GM08714 (cell line): ENCODE data around the gene GRID1.

Experiments used
- H3K4me3 ChIP-seq: fragments of 200-500 bp; sonication (Bioruptor generic); 2 replicates; pipeline ENCODE4 v1.5.1; 2014; ENCODE audit warnings: mild to moderate bottlenecking, low read length, inconsistent platforms
- ZNF274 ChIP-seq: IDR thresholded peaks from 2 replicates; pipeline ENCODE4 v1.6.1; 2012; ENCODE audit warnings: mild to moderate bottlenecking, low read depth, low read length

GRID1 gene

GRCh38 chr10:86319676-86320075, 46.9 kb downstream of the GRID1 start:
- no peak overlapping the region for H3K4me3 ChIP-seq

GRCh38 chr10:86317949-86318725, 48.5 kb downstream of the GRID1 start:
- no peak overlapping the region for H3K4me3 ChIP-seq
- no peak for TF ChIP-seq ZNF274

More at GRCh38 chr10:86319676-86320075, 46.9 kb downstream of the GRID1 start:
- no peak for TF ChIP-seq ZNF274

GRCh38 chr10:86316990-86317389, 49.6 kb downstream of the GRID1 start:
- no peak for TF ChIP-seq ZNF274
- H3K4me3 ChIP-seq: no peak overlapping the region

GRCh38 chr10:86316274-86316835, 50.2 kb downstream of the GRID1 start:
- no peak overlapping the region for H3K4me3 ChIP-seq
- no peak for TF ChIP-seq ZNF274

DNA sequence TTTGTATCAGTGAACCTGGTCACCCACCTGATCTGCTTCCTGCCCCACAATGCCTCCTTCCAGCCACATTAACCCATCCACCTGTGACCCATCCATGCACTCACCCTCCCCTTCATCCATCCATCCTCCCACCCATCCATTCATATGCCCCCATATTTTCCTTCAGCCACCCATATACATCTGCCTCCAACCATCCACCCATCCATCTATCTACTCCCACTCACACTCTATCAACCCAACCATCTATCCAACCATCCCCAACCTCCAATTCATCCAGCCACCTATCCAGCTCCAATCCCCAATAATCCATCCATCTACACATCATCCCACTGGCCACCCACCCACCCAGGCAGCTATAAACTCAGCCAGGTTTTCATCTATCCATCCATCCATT, 51.0 kb downstream of the GRID1 start:
- no peak for TF ChIP-seq ZNF274
- H3K4me3 ChIP-seq: no peak overlapping the region

- no peak overlapping the region for H3K4me3 ChIP-seq
- no peak for TF ChIP-seq ZNF274
These were observed 51.7 kb downstream of the GRID1 start for GRCh38 chr10:86314616-86315548.

- no peak overlapping the region for H3K4me3 ChIP-seq
- no peak for TF ChIP-seq ZNF274
These were observed 53.0 kb downstream of the GRID1 start for GRCh38 chr10:86313621-86314041.

DNA sequence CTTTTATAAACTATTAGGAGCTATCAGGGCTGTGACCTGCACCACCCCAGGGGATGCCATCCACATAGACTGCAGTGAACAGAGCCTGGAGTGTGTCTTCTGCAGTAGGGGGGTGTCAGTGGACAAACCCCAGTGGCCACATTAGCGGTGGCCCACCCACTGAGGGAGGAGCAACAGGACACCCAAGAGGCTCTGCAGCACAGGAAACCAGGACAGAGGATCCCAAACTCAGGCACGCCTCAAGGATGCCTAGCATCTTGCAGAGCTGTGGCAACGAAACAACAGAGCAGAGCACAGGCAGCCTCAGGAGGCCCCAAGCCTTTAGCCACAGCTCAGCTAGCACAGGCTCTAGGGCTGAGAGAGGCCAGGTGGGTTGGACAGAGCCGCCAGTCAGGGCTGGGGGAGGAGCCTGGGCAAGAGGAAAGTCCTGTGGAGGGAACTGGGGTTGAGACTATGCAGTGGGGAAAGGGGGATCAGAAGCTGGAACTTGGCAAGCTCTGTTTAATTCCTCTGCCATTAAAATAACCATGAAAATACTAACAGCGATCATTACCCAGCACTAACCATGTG, 53.8 kb downstream of the GRID1 start:
- no peak overlapping the region for H3K4me3 ChIP-seq
- no peak for TF ChIP-seq ZNF274

DNA sequence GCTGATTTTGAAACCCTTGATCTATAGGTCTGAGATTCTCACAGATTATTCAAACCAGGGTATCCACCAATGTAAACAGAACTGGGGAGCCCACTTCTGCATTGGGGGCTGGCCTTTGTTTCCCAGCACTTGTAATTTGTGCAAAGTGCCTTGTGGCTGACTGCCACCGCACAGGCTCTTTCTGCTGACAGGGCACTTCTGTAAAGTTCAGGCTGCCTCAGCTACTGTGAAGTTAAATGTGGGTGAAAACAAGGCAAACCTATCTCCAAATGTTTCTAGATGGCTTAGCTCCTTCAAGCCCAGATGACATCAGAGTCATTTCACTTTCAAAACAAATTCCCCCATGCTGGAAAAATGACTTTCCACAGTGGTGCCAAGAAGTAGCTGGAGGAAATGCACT, 54.7 kb downstream of the GRID1 start:
- no peak overlapping the region for H3K4me3 ChIP-seq
- TF ChIP-seq ZNF274: no peak

- H3K4me3 ChIP-seq: no peak overlapping the region
- TF ChIP-seq ZNF274: no peak
These were observed 55.4 kb downstream of the GRID1 start for GRCh38 chr10:86311190-86311589.

GRCh38 chr10:86310702-86311101, 55.9 kb downstream of the GRID1 start:
- no peak for TF ChIP-seq ZNF274
- no peak overlapping the region for H3K4me3 ChIP-seq

GRCh38 chr10:86310291-86310690, 56.3 kb downstream of the GRID1 start:
- H3K4me3 ChIP-seq: no peak overlapping the region
- TF ChIP-seq ZNF274: no peak

GRCh38 chr10:86308056-86308455, 58.5 kb downstream of the GRID1 start:
- no peak for TF ChIP-seq ZNF274

DNA sequence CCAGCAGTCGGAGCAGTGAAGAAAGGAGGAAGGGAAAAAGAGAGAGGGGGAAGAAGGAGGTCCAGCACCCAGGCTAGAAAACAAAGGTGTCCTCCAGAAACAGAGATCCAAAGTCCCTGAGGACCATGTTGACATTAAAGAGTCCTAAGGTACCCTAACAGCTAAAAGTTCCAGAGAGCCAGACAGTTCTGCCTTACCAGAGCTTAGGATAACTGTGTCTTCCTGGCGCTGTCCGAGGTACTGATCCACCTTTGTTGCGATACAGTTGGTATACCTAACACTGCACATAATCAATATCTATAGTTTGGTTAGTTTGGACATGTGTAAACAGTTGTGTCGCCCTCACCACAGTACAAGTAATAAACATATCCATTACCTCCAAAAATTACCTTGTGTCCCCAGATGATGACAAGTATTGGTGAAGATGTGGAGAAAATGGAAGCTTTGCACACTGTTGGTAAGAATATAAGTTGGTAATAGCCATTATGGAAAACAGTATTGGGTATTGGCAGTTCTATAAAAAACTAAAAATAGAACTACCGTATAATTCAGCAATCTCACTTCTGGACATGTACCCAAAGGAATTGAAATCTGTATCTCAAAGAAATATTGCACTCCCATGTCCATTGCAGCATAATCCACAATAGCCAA, 59.8 kb downstream of the GRID1 start:
- no peak for TF ChIP-seq ZNF274
- no peak overlapping the region for H3K4me3 ChIP-seq

More at GRCh38 chr10:86308056-86308455, 58.5 kb downstream of the GRID1 start:
- H3K4me3 ChIP-seq: no peak overlapping the region
